IMR-90 (cell line): Measurements from ENCODE around the gene THRB.

Experiments
- BHLHE40 ChIP-seq: fragments of 150-350 bp; IDR thresholded peaks from 2 replicates; pipeline ENCODE4 v1.6.1; 2016; ENCODE audit warnings: mild to moderate bottlenecking, low read depth, low read length
- CEBPB ChIP-seq: IDR thresholded peaks from 2 replicates; pipeline ENCODE4 v1.6.1; 2012; ENCODE audit warnings: low read depth, low read length, improper control_type of control experiment
- CHD1 ChIP-seq: IDR thresholded peaks from 2 replicates; pipeline ENCODE4 v1.6.1; 2012; ENCODE audit warnings: low read depth, low read length, improper control_type of control experiment
- FOS ChIP-seq: fragments of 150-350 bp; IDR thresholded peaks from 2 replicates; pipeline ENCODE4 v1.6.1; 2016; ENCODE audit warnings: low read depth, low read length
- MAFK ChIP-seq: IDR thresholded peaks from 2 replicates; pipeline ENCODE4 v1.6.1; 2012; ENCODE audit warnings: low read depth, low read length, improper control_type of control experiment
- MAZ ChIP-seq: IDR thresholded peaks from 2 replicates; pipeline ENCODE4 v1.6.1; 2012; ENCODE audit warnings: low read depth, mild to moderate bottlenecking, low read length, improper control_type of control experiment, moderate library complexity, borderline replicate concordance
- POLR2A ChIP-seq: IDR thresholded peaks from 2 replicates; pipeline ENCODE4 v1.6.1; 2012; ENCODE audit warnings: mild to moderate bottlenecking, low read depth, low read length
- RCOR1 ChIP-seq: IDR thresholded peaks from 2 replicates; pipeline ENCODE4 v1.6.1; 2012; ENCODE audit warnings: mild to moderate bottlenecking, low read length, improper control_type of control experiment; ENCODE audit not compliant: insufficient replicate concordance
- RFX5 ChIP-seq: IDR thresholded peaks from 2 replicates; pipeline ENCODE4 v1.8.0; 2012; ENCODE audit warnings: low read depth, mild to moderate bottlenecking, low read length, moderate library complexity
- SMC3 ChIP-seq: fragments of 150-350 bp; IDR thresholded peaks from 2 replicates; pipeline ENCODE4 v1.6.1; 2016; ENCODE audit warnings: low read depth, mild to moderate bottlenecking, antibody characterized with exemption, low read length, moderate library complexity
- TF ChIP-seq, protein P1 (sequence below): conservative IDR thresholded peaks from 2 replicates; pipeline ENCODE4 v1.5.1; 2012; ENCODE audit warnings: mild to moderate bottlenecking, low read depth, low read length, improper control_type of control experiment
- TF ChIP-seq, protein P2 (sequence below): fragments of 150-350 bp; IDR thresholded peaks from 2 replicates; pipeline ENCODE4 v1.6.1; 2016; ENCODE audit warnings: low read depth, mild to moderate bottlenecking, low read length, moderate library complexity, borderline replicate concordance

DNA sequence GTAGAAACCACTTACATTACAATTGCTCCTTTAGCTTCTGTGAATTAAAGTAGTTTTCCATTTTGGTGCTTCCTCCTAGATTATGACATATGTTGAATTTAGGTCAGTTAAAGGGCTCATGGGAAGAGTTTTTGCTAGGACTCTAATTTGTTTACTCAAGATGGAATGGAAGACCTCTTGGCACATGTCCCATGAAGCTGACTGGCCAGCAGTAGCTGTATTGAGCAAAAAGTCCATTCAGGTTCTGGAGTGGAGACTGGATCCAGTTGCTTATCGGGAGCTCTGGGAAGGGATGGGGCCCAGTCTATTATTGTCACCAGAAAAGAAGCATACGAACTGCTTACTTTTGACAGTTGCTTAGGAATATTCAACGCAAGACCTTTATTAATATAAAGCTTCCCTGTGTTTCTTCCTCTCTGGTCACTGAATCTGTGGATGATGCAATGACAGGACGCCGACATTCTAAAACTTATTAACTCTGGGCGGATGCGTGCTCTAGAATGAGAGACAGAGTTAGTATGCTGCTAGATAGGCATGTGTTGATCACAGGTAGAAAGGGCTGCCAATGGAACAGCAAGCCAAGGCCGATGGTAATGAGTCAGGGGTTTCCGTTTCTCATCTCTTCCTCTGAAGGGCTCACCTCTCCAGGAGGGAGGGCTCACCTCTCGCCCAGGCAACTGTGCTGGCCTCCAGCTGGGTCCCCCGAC is 393.8 kb downstream of the THRB start:
- TF ChIP-seq POLR2A (no peak), RCOR1 (no peak), CEBPB (no peak), MAZ (no peak), FOS (no peak), MAFK (no peak), CHD1 (no peak), RFX5 (no peak), BHLHE40 (no peak), SMC3 (no peak)
- TF ChIP-seq, protein P1, sequence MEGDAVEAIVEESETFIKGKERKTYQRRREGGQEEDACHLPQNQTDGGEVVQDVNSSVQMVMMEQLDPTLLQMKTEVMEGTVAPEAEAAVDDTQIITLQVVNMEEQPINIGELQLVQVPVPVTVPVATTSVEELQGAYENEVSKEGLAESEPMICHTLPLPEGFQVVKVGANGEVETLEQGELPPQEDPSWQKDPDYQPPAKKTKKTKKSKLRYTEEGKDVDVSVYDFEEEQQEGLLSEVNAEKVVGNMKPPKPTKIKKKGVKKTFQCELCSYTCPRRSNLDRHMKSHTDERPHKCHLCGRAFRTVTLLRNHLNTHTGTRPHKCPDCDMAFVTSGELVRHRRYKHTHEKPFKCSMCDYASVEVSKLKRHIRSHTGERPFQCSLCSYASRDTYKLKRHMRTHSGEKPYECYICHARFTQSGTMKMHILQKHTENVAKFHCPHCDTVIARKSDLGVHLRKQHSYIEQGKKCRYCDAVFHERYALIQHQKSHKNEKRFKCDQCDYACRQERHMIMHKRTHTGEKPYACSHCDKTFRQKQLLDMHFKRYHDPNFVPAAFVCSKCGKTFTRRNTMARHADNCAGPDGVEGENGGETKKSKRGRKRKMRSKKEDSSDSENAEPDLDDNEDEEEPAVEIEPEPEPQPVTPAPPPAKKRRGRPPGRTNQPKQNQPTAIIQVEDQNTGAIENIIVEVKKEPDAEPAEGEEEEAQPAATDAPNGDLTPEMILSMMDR = no peak
- TF ChIP-seq, protein P2, sequence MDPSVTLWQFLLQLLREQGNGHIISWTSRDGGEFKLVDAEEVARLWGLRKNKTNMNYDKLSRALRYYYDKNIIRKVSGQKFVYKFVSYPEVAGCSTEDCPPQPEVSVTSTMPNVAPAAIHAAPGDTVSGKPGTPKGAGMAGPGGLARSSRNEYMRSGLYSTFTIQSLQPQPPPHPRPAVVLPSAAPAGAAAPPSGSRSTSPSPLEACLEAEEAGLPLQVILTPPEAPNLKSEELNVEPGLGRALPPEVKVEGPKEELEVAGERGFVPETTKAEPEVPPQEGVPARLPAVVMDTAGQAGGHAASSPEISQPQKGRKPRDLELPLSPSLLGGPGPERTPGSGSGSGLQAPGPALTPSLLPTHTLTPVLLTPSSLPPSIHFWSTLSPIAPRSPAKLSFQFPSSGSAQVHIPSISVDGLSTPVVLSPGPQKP = no peak
